ENCODE measurements around the gene ATXN7.

Gene ATXN7

GRCh38 chr3:63921741-63922482, 58.2 kb downstream of the ATXN7 start:
- Histone ChIP-seq H3K4me1 (no peaks in the 10 kb centered on the region), H3K4me3 (no peak overlapping the region), H3K27me3 (ENCODE audit: low read depth) (no peaks in the 10 kb centered on the region), H3K9me3 (no peaks in the 10 kb centered on the region), H3K36me3 (replicated peaks) (peaks cover 47% of the 10 kb centered on the region)
- no peak for DNase-seq (ENCODE audit: low spot score in 2 of 2)
- in situ Hi-C loops (cut with MboI; ENCODE audit: low sequenced_read_pairs), result no loop called here

GRCh38 chr3:63922491-63923199, 59.0 kb downstream of the ATXN7 start:
- Histone ChIP-seq H3K36me3 (replicated peaks) (peaks cover 39% of the 10 kb centered on the region), H3K27me3 (ENCODE audit: low read depth) (no peaks in the 10 kb centered on the region), H3K9me3 (no peaks in the 10 kb centered on the region), H3K4me1 (no peaks in the 10 kb centered on the region), H3K4me3 (no peak overlapping the region)
- in situ Hi-C loops (cut with MboI; ENCODE audit: low sequenced_read_pairs), result no loop called here
- no peak for DNase-seq (ENCODE audit: low spot score in 2 of 2)

- H3K36me3 ChIP-seq (replicated peaks), result peaks cover 29% of the 10 kb centered on the region
- DNase-seq (ENCODE audit: low spot score in 2 of 2), result no peak
Measured at GRCh38 chr3:63926309-63926708, 62.6 kb downstream of the ATXN7 start.

GRCh38 chr3:63927422-63928280, 64.0 kb downstream of the ATXN7 start:
- in situ Hi-C loops (cut with MboI; ENCODE audit: low sequenced_read_pairs), result no loop called here
- no peaks in the 10 kb centered on the region for H3K4me1 ChIP-seq

More at GRCh38 chr3:63926309-63926708, 62.6 kb downstream of the ATXN7 start:
- no peaks in the 10 kb centered on the region for H3K27me3 ChIP-seq (ENCODE audit: low read depth)
- in situ Hi-C loops (cut with MboI; ENCODE audit: low sequenced_read_pairs), result no loop called here
- no peak overlapping the region for H3K4me3 ChIP-seq
- no peaks in the 10 kb centered on the region for H3K4me1 ChIP-seq
- no peaks in the 10 kb centered on the region for H3K9me3 ChIP-seq

GRCh38 chr3:63931290-63931689, 67.6 kb downstream of the ATXN7 start:
- Histone ChIP-seq H3K4me1 (peaks cover under 1% of the 10 kb centered on the region), H3K27me3 (ENCODE audit: low read depth) (no peaks in the 10 kb centered on the region), H3K9me3 (no peaks in the 10 kb centered on the region), H3K36me3 (replicated peaks) (no peaks in the 10 kb centered on the region; the same call in 1 of the 2 replicates), H3K4me3 (no peak overlapping the region)
- in situ Hi-C loops (cut with MboI; ENCODE audit: low sequenced_read_pairs), result no loop called here
- DNase-seq (ENCODE audit: low spot score in 2 of 2), result no peak

More at GRCh38 chr3:63927422-63928280, 64.0 kb downstream of the ATXN7 start:
- no peak overlapping the region for H3K4me3 ChIP-seq
- H3K9me3 ChIP-seq, result no peaks in the 10 kb centered on the region
- no peak for DNase-seq (ENCODE audit: low spot score in 2 of 2)
- H3K36me3 ChIP-seq (replicated peaks), result peaks cover 23% of the 10 kb centered on the region
- H3K27me3 ChIP-seq (ENCODE audit: low read depth), result no peaks in the 10 kb centered on the region

- in situ Hi-C loops (cut with MboI; ENCODE audit: low sequenced_read_pairs), result no loop called here
- Histone ChIP-seq H3K9me3 (no peaks in the 10 kb centered on the region), H3K4me1 (peaks cover 12% of the 10 kb centered on the region), H3K27me3 (ENCODE audit: low read depth) (no peaks in the 10 kb centered on the region), H3K36me3 (replicated peaks) (no peaks in the 10 kb centered on the region), H3K4me3 (no peak overlapping the region)
- DNase-seq (ENCODE audit: low spot score in 2 of 2), result no peak
Measured at GRCh38 chr3:63932509-63933212, 69.0 kb downstream of the ATXN7 start.

GRCh38 chr3:63933459-63933858, 69.8 kb downstream of the ATXN7 start:
- no peak for DNase-seq (ENCODE audit: low spot score in 2 of 2)
- Histone ChIP-seq H3K4me3 (no peak overlapping the region), H3K27me3 (ENCODE audit: low read depth) (no peaks in the 10 kb centered on the region), H3K9me3 (no peaks in the 10 kb centered on the region), H3K36me3 (replicated peaks) (no peaks in the 10 kb centered on the region), H3K4me1 (peaks cover 20% of the 10 kb centered on the region)
- in situ Hi-C loops (cut with MboI; ENCODE audit: low sequenced_read_pairs), result no loop called here

GRCh38 chr3:63934041-63934866, 70.6 kb downstream of the ATXN7 start:
- H3K27me3 ChIP-seq (ENCODE audit: low read depth), result no peaks in the 10 kb centered on the region
- H3K9me3 ChIP-seq, result no peaks in the 10 kb centered on the region
- H3K4me3 ChIP-seq, result no peak overlapping the region
- no peaks in the 10 kb centered on the region; the same call in 1 of the 2 replicates for H3K36me3 ChIP-seq (replicated peaks)
- DNase-seq (ENCODE audit: low spot score in 2 of 2), result no peak
- H3K4me1 ChIP-seq, result peaks cover 22% of the 10 kb centered on the region
- in situ Hi-C loops (cut with MboI; ENCODE audit: low sequenced_read_pairs), result no loop called here

- Histone ChIP-seq H3K9me3 (no peaks in the 10 kb centered on the region), H3K36me3 (replicated peaks) (no peaks in the 10 kb centered on the region; the same call in 1 of the 2 replicates), H3K4me3 (no peak overlapping the region), H3K27me3 (ENCODE audit: low read depth) (no peaks in the 10 kb centered on the region), H3K4me1 (peaks cover 22% of the 10 kb centered on the region)
- in situ Hi-C loops (cut with MboI; ENCODE audit: low sequenced_read_pairs), result no loop called here
- DNase-seq (ENCODE audit: low spot score in 2 of 2), result no peak
Measured at GRCh38 chr3:63936925-63937324, 73.3 kb downstream of the ATXN7 start.

- Histone ChIP-seq H3K27me3 (ENCODE audit: low read depth) (no peaks in the 10 kb centered on the region), H3K4me3 (no peak overlapping the region), H3K36me3 (replicated peaks) (no peaks in the 10 kb centered on the region; the same call in 1 of the 2 replicates), H3K4me1 (peaks cover 22% of the 10 kb centered on the region), H3K9me3 (no peaks in the 10 kb centered on the region)
- peak in 1 of 2 experiments; percentile 48 for DNase-seq (ENCODE audit: low spot score in 2 of 2)
- in situ Hi-C loops (cut with MboI; ENCODE audit: low sequenced_read_pairs), result no loop called here
Measured at GRCh38 chr3:63937661-63938651, 74.3 kb downstream of the ATXN7 start.

GRCh38 chr3:63940389-63940757, 76.7 kb downstream of the ATXN7 start:
- Histone ChIP-seq H3K4me1 (peaks cover 22% of the 10 kb centered on the region), H3K4me3 (no peak overlapping the region), H3K27me3 (ENCODE audit: low read depth) (no peaks in the 10 kb centered on the region), H3K9me3 (no peaks in the 10 kb centered on the region), H3K36me3 (replicated peaks) (no peaks in the 10 kb centered on the region; the same call in 1 of the 2 replicates)
- in situ Hi-C loops (cut with MboI; ENCODE audit: low sequenced_read_pairs), result no loop called here
- DNase-seq (ENCODE audit: low spot score in 2 of 2), result no peak

- Histone ChIP-seq H3K27me3 (ENCODE audit: low read depth) (no peaks in the 10 kb centered on the region), H3K36me3 (replicated peaks) (no peaks in the 10 kb centered on the region; the same call in 1 of the 2 replicates), H3K4me1 (peaks cover 12% of the 10 kb centered on the region), H3K9me3 (no peaks in the 10 kb centered on the region), H3K4me3 (no peak overlapping the region)
- DNase-seq (ENCODE audit: low spot score in 2 of 2), result no peak
- in situ Hi-C loops (cut with MboI; ENCODE audit: low sequenced_read_pairs), result no loop called here
Measured at GRCh38 chr3:63942528-63942927, 78.9 kb downstream of the ATXN7 start.

Data from HAP-1 (cell line).